HL-60 (cell line): Measurements from ENCODE around the gene ZNF132.

Experiments used
- POLR2AphosphoS5 ChIP-seq: IDR thresholded peaks from 2 replicates; pipeline ENCODE4 v1.6.1; 2012; ENCODE audit warnings: low read depth
- TF ChIP-seq, protein P1 (sequence below): IDR thresholded peaks from one replicate; pipeline ENCODE4 v1.5.1; 2011; ENCODE audit warnings: low read length, control low read depth, inconsistent platforms; ENCODE audit not compliant: insufficient read depth
- TF ChIP-seq, protein P2 (sequence below): IDR thresholded peaks from 2 replicates; pipeline ENCODE4 v1.6.1; 2012; ENCODE audit warnings: low read depth; ENCODE audit not compliant: insufficient replicate concordance

DNA sequence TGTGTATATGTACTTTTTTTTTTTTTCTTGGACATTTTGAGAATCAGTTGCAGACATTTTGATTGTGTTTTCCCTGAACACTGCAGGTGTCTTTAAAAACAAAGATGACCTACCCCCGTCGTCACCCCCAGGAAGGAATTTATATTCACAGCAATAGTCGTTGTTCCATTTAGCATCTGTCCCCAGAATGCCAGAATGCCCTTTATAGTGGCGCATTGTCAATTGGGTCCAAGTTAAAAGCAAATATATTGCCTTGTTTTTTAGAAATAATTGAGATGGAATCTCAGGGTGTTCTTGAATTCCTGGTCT, 46.3 kb downstream of the ZNF132 start:
- TF ChIP-seq, protein P1, sequence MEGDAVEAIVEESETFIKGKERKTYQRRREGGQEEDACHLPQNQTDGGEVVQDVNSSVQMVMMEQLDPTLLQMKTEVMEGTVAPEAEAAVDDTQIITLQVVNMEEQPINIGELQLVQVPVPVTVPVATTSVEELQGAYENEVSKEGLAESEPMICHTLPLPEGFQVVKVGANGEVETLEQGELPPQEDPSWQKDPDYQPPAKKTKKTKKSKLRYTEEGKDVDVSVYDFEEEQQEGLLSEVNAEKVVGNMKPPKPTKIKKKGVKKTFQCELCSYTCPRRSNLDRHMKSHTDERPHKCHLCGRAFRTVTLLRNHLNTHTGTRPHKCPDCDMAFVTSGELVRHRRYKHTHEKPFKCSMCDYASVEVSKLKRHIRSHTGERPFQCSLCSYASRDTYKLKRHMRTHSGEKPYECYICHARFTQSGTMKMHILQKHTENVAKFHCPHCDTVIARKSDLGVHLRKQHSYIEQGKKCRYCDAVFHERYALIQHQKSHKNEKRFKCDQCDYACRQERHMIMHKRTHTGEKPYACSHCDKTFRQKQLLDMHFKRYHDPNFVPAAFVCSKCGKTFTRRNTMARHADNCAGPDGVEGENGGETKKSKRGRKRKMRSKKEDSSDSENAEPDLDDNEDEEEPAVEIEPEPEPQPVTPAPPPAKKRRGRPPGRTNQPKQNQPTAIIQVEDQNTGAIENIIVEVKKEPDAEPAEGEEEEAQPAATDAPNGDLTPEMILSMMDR = no peak
- TF ChIP-seq, protein P2, sequence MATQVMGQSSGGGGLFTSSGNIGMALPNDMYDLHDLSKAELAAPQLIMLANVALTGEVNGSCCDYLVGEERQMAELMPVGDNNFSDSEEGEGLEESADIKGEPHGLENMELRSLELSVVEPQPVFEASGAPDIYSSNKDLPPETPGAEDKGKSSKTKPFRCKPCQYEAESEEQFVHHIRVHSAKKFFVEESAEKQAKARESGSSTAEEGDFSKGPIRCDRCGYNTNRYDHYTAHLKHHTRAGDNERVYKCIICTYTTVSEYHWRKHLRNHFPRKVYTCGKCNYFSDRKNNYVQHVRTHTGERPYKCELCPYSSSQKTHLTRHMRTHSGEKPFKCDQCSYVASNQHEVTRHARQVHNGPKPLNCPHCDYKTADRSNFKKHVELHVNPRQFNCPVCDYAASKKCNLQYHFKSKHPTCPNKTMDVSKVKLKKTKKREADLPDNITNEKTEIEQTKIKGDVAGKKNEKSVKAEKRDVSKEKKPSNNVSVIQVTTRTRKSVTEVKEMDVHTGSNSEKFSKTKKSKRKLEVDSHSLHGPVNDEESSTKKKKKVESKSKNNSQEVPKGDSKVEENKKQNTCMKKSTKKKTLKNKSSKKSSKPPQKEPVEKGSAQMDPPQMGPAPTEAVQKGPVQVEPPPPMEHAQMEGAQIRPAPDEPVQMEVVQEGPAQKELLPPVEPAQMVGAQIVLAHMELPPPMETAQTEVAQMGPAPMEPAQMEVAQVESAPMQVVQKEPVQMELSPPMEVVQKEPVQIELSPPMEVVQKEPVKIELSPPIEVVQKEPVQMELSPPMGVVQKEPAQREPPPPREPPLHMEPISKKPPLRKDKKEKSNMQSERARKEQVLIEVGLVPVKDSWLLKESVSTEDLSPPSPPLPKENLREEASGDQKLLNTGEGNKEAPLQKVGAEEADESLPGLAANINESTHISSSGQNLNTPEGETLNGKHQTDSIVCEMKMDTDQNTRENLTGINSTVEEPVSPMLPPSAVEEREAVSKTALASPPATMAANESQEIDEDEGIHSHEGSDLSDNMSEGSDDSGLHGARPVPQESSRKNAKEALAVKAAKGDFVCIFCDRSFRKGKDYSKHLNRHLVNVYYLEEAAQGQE = no peak
- TF ChIP-seq POLR2AphosphoS5 = no peak
